Ramos (cell line): Measurements from ENCODE around the gene SPRED3.
"Not testable (repeated sequence)": the region's sequence is repeated elsewhere in the genome, so short reads cannot be mapped to it uniquely, and the experiment has no call there.

Source experiments
- in situ Hi-C: fragments of 300-500 bp; cut with MboI; formaldehyde crosslinking; loops from one replicate; pipeline ENCODE4 v1.14.3; 2022; ENCODE audit warnings: low sequenced_read_pairs; ENCODE audit not compliant: unreplicated experiment

The SPRED3 gene, protein sequence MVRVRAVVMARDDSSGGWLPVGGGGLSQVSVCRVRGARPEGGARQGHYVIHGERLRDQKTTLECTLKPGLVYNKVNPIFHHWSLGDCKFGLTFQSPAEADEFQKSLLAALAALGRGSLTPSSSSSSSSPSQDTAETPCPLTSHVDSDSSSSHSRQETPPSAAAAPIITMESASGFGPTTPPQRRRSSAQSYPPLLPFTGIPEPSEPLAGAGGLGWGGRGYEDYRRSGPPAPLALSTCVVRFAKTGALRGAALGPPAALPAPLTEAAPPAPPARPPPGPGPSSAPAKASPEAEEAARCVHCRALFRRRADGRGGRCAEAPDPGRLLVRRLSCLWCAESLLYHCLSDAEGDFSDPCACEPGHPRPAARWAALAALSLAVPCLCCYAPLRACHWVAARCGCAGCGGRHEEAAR

DNA sequence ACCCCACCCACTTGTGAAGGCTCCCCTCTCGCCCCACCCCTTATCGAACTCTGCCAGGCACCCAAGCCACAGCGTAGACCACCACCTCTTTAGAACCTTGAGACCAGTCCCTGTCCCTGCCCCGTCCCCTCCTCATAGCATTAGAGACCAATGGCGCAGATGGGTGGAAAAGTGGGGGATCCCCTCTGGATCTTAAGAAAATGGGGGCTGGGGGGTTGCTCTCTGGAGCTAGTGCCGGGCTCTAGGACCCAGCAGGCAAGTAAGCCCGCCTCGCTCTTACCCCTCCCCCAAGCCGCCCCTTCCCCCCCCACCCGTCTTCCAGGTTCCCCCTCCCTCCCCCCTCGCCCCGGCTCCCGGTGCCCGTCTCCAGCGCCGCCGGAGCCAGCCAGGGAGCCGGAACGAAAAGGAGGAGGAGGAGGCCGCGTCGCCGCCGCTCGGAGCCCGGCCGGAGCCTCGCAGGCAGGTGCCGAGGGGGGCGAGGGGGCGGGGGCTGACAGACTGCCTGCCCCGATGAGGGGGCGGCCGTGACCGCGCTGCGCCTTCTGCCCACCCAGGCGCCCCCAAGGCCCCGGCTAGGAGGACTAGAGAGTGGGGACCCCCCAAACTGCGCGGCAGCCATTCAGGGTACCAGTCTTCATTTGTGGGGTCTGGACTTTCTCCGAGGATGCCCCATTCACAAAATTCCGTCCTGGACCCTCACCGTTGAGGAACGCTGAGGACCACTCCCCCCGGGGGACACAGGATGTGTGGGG lies at the start of gene SPRED3:
SPRED3 (plus strand) TSS at position 349 of the 752 bp plus-strand sequence. CDS start 1,606 bp downstream, outside the sequence.
- in situ Hi-C loops = no loop called here

DNA sequence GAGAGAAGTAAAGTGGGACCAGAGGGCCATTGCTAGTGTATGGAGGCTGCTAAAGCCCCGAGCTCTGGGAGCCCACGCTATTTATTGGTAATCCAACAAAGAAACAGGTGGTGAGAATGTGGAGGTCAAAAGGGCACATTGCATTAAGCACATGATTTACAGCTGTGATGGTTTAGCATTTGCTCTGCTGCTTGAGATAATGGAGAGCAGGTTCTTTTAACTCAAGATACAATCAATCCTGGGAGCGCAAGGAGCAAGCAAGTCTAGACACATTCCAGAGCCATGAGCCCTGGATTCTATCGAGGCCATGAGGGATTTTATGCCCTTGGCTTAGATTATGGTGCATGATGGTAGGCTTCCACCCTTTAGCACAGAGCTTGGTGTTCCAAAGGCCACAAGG lies 49.5 kb upstream of the SPRED3 start:
- in situ Hi-C loops = not testable (repeated sequence)

DNA sequence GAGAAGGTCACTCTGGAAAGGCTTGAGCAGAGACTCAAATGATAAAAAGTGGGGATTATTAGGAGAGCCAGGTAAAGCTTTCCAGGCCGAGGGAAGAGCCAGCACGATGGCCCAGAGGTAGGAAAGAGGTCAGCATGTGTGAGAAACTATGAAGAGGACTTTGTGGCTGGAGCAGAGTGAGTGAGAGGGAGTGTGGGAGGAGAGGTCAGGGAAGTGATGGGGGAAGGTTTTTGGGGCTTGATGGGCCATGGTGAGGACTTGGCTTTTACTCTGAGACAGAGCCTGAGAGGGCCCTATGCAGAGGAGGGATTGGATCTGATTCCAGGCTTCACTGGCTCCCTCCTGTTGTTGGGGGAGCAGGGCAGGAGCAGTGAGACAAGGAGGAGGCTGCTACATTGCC lies 47.6 kb upstream of the SPRED3 start:
- in situ Hi-C loops = no loop called here

DNA sequence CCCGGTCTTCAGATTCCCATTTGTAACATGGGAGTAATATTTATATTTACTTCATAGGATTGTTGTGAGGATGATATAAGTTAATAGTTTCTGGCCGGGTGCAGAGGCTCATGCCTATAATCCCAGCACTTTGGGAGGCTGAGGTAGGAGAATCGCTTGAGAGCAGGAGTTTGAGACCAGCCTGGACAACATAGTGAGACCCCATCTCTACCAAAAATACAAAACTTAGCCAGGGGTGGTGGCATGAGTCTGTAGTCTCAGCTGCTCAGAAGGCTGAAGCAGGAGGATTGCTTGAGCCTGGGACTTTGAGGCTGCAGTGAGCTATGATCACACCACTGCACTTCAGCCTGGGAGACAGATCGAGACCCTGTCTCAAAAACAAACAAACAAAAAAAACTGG lies 41.7 kb upstream of the SPRED3 start:
- in situ Hi-C loops = no loop called here

DNA sequence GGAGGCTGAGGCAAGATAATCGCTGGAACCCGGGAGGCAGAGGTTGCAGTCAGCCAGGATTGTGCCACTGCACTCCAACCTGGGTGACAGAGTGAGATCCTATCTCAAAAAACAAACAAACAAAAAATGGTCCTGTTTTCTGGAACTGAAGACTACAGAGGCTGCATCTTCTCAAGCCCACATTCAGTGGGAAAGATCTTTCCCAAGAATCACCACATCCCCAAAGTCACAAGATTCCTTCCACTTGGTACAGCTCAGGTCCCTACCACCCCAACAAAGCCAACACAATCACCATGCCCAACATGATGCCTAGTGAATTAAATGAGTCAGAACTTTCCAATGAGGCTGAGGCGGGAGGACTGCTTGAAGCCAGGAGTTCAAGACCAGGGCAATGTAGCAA lies 37.6 kb upstream of the SPRED3 start:
- in situ Hi-C loops = no loop called here

DNA sequence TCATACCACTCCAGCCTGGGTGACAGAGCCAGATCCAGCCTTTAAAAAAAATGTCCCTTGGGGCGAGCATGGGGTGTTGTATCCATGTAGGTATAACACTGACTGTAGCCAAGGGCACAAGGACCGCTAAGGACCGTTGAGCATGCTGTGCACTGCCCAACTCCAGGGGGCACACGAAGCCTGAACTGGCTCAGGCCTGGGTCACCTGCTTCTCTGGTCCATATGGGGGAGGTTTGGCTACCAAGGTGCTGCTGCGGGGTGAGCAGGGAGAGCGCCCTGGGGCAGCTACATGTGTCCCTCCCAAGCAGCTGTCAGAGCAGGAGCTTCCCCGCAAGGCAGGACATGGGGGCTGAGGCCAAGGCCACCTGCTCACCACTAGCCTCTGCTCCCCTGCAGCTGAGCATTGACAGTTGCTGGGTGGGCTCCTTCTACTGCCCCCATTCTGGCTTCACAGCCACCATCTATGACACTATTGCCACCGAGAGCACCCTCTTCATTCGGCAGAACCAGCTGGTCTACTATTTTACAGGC lies 36.6 kb upstream of the SPRED3 start:
- in situ Hi-C loops = no loop called here

DNA sequence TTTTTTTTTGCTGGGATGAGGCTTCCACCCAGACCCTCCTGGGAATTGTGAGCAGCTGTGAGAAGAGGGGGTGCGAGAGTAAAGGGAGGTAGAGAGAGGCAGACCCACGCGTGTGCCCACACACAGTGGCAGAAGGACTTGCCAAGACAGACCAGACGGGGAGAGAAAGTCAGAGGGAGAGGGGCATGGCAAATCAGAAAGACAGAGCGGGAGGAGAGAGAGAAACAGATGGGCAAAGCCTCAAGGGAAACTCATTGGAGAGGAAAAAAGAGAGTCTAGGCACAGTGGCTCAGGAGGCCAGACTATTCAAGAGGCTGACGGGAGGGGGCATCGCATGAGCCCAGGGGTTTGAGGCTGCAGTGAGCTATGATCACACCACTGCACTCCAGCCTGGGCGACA lies 35.9 kb upstream of the SPRED3 start:
- in situ Hi-C loops = no loop called here

DNA sequence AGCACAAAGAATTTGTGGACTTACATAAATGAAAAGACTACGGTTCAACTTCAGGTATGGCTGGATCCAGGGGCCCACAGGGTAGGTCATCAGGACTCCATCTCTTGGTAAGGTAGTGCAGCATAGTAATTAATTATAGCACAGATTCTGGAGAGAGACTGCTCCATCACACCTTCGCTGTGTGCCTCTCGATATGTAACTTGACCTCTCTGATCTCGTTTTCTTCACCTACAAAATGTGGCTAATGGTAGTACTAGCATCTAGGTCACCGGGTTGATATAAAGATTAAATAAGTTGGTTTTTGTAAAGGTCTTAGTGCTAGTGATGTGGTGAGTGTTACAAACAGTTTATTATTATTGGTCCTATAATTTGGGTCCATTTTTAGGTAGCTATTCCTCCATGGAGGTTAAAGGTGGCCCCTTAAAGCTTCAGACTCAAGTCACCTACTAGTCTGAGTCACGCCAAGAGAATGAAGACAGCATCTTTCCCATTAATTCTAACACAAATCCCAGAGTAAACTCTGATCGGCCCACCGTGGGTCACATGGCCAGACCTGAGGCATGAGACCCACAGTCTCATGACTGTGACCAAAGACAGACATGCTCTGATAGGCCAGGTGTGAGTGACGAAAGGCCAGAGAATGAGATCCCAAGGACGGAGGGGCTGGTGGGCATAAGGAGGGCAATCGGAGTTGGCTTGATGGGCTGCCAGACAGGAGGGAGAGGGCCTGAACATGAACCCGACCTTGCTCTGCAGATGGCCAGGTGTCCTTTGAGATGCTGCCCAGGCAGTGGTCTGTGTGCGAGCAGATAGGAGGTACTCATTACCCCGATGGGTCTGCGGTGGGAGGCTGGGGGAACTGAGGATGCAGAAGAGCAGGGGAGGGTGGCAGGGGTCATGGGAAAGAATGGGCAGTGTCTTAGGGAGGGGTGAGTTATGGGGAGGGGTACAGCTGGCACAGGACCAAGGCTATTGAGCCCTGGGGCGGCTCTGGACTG lies 32.5 kb upstream of the SPRED3 start:
- in situ Hi-C loops = no loop called here

DNA sequence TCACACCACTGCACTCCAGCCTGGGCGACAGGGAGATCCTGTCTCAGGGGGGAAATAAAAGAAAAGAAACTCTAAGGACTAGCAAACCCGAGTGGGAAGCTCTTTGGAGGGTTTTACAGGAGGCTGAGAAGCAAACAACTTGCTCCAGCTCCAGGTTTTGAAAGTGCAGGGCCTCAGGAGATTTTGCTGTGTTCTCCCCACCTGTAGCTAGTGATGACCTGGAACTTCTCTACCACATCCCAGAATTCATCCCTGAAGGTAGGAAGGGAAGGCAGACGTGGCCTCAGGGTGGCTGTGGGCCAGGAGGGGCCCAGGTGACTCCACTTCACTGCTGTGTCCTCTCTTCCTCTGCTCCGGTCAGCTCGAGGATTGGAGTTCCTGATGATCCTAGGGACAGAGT lies 30.4 kb upstream of the SPRED3 start:
- in situ Hi-C loops = no loop called here

DNA sequence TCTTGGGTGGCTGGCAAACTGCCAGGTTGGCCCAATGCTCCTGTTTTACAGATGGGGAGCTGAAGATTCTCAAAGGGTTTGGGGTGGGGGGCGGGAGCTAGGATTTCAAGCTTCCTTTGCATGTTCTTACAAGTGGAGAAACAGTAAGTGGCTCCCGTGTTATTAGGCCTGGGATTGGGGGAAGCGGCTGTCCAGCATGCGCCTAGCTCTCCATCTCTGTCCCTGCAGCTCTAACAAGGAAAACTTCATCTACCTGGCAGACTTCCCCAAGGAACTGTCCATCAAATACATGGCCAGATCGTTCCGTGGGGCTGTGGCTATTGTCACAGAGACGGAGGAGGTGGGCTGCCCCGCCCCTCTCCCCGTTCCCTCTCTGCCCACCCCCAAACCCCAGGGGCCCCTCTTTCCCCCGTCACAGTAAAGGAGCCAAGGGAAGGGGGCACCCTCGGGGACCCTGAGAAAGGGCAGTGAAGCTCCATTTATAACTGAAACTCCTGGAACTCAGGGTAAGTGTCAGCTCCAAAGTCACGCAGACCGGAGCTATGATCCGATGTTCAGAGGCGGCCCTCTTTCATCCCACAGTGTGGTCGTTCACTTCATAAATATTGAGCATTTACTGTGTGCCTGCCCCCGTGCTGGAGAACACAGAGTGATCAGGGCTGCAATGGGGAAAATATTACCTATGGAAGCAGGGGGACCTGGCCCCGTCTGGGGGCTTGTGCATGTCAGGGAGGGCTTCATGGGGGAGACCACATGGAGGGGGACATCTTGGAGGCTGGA lies 29.1 kb upstream of the SPRED3 start:
- in situ Hi-C loops = no loop called here

DNA sequence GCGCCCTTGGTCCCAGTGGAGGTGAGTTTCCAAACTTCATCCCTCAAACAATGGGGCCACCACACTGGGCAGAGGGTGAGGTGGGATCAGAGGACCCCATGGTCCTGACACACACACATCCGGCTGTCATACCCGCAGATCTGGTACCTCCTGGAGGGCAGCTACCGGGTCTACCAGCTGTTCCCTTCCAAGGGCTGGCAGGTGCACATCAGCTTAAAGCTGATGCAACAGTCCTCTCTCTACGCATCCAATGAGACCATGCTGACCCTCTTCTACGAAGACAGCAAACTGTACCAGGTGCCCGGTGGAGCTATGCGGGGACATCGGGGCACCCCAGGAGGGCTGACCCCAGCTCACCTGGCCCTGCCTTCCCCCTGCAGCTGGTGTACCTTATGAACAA lies 28.1 kb upstream of the SPRED3 start:
- in situ Hi-C loops = no loop called here

DNA sequence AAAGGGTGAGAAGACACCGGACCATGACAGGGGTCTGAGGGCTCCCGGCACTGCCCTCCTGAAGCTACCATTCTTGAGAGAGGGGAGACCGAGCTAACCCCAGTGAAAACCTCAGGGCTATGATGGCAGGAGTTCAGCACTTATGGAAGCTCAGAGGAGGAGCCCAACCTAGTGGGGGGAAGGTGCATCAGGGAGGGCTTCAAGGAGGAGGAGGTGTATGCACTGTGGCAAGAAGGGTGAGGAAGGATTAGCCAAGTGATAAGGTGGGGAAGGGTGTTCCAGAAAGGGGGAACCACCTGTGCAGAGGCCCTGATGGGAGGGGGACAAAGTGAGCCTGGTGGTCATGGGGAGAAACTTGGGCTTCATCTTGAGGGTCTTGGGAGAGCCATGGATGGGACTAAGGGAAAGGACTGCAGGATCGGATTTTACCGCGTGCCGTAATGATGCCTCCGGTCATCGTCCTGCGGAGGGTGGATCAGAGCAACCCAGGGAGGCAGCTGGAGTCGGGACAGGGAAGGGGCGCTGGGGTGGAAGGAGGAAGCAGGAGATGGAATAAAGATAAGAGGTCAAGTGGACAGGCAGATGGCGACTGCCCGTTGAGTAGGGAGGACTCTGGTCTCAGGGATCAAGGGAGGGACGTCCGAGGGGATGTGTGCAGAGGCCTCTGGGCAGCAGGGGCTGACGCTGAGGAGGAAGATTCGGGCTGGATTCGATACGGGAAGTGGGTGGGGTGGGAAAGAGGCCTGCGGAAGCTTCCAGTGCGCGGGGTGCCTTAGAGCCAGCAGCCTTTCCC lies 27.5 kb upstream of the SPRED3 start:
- in situ Hi-C loops = no loop called here

DNA sequence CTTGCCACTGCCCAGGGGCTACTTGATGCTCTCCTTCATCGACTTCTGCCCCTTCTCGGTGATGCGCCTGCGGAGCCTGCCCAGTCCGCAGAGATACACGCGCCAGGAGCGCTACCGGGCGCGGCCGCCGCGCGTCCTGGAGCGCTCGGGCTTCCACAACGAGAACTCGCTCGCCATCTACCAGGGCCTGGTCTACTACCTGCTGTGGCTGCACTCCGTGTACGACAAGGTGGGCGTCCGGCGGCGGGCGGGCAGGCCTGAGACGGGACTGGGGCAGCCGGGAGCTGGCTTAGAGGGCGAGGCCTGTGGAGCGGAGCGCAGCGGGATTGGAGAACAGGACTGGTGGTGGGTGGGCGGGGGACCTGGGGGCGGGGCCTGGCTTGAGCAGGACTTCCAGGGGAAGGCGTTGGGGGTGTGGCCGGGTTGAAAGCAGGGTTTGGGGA lies 26.8 kb upstream of the SPRED3 start:
- in situ Hi-C loops = no loop called here

DNA sequence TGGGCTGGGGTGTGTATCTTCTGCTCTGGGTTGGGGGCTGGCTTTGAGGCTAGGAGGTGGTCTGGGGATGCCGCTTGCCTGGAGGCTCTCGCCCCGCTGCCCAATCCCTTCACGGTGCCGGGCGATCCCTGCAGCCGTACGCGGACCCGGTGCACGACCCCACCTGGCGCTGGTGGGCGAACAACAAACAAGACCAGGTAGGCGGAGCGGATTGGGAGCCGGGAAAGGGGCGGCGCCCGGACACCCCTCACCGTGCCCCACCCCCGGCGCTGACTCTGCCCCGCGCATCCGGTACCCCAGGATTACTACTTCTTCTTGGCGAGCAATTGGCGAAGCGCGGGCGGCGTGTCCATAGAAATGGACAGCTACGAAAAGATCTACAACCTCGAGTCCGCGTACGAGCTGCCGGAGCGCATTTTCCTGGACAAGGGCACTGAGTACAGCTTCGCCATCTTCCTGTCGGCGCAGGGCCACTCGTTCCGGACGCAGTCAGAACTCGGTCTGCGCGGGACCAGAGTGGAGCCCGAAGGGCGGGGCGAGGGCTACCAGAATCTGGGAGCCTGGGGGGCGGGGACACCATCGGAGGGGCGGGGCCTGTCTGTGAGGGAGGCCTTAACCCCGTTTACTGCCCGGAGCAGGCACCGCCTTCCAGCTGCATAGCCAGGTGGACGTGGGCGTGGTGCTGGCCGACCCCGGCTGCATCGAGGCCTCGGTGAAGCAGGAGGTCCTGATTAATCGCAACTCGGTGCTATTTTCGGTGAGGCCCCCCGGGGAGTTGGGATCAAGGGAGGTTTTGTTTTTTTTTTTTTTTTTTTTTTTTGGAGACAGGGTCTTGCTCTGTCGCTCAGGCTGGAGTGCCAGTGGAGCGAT lies 26.2 kb upstream of the SPRED3 start:
- in situ Hi-C loops = no loop called here

DNA sequence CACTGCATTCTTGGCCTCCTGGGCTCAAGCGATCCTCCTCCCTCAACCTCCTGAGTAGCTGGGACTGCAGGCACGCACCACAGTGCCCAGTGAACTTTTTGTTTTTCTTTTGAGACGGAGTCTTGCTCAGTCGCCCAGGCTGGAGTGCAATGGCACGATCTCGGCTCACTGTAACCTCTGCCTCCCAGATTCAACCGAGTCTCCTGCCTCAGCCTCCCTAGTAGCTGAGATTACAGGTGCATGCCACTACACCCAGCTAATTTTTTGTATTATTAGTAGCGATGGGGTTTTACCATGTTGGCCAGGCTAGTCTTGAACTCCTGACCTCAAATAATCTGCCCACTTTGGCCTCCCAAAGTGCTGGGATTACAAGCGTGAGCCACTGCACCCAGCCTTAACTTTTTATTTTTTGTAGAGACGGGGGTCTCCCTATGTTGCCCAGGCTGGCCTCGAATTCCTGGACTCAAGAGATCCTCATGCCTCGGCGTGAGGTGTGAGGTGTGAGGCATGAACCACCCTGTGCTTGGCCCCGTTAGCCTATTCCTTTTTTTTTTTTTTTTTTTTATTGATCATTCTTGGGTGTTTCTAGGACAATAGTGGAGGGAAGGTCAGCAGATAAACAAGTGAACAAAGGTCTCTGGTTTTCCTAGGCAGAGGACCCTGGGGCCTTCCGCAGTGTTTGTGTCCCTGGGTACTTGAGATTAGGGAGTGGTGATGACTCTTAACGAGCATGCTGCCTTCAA lies 25.4 kb upstream of the SPRED3 start:
- in situ Hi-C loops = not testable (repeated sequence)

DNA sequence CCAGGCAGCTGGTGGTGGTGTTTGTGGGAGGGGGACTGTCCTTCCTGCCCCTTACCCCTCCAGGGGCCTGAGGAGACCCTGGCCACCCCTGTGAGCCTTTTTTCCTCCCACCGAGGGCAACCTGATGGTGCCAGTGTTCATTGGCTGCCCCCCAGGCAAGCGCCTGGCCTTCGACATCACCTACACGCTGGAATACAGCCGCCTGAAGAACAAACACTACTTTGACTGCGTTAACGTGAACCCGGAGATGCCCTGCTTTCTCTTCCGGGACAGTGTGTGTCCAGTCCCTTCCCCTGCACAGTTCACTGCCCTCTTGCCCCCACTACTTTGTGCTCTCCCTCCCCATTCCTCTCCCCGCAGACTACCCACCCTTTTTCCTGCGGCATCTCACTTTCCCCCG lies 21.5 kb upstream of the SPRED3 start:
- in situ Hi-C loops = no loop called here

DNA sequence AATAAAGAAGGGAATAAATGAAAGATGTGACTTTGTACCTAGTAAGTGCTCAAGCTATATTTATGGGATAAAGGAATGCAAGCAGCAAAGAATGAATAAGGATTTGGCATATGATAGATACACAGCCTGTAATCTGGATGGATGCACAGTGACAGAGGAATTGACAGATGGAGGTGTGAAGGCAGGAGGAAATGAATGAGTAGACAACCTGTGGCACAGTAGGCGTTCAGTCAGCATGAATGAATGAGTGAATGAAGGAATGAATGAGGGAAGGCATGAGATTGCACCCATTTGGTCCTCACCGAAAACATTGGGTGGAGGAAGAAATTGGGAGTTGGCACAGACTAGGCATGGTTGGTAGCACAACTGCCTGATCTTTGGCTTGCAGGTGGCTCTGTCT lies 18.9 kb upstream of the SPRED3 start:
- in situ Hi-C loops = no loop called here
